Ascending aorta (tissue), 2 donors: Measurements from ENCODE around the gene HSBP1. TPM values are rescaled to one million over a fixed set of nuclear protein-coding genes. Genes with fewer than 3 reads are reported as not detected.

Source experiments
- DNase-seq, 2 donors: peaks; one replicate each; pipeline ENCODE4 v3.0.0-alpha.2; 2019; ENCODE audit warnings: low spot score in 2 of 2
- H3K27ac ChIP-seq, 2 donors: fragments of 200-600 bp; sonication (generic); one replicate each; pipeline ENCODE4 v1.5.1; 2016 to 2017; ENCODE audit warnings: mild to moderate bottlenecking in 1 of 2
- H3K27me3 ChIP-seq: fragments of 200-600 bp; sonication (generic); one replicate; pipeline ENCODE4 v1.5.1; 2017
- H3K36me3 ChIP-seq, 2 donors: fragments of 200-600 bp; sonication (generic); one replicate each; pipeline ENCODE4 v1.5.1; 2016
- H3K4me1 ChIP-seq, 2 donors: fragments of 200-600 bp; sonication (generic); one replicate each; pipeline ENCODE4 v1.5.1; 2016 to 2017; ENCODE audit warnings: mild to moderate bottlenecking in 1 of 2
- H3K4me3 ChIP-seq, 2 donors: fragments of 200-600 bp; sonication (generic); one replicate each; pipeline ENCODE4 v1.5.1; 2016 to 2017; ENCODE audit warnings: mild to moderate bottlenecking in 1 of 2
- H3K9me3 ChIP-seq, 2 donors: fragments of 200-600 bp; sonication (generic); one replicate each; pipeline ENCODE4 v1.5.1; 2016
- intact Hi-C: fragments of 100-400 bp; cut with DNase I; formaldehyde crosslinking; loops from one replicate; pipeline ENCODE4 v1.15.1; 2023
- total RNA-seq: library from RNA; depleted of rRNA; stranded (reverse); fragments of >200 nt; gene quantifications from one replicate; pipeline ENCODE4 v1.1.0, GENCODE V29; 2016
- TF ChIP-seq, protein P1 (sequence below), 3 experiments: fragments of 200-600 bp in 2 of 3; fragments of 450-650 bp in 1 of 3; sonication (generic) in 2 of 3; IDR thresholded peaks; one replicate each; pipeline ENCODE4 v1.5.1; 2016 to 2019; ENCODE audit warnings: antibody characterized with exemption in 3 of 3, mild to moderate bottlenecking in 1 of 3, moderate library complexity in 1 of 3

The HSBP1 gene
- total RNA-seq, 1 donor from 2014 or later: 13.5 TPM

DNA sequence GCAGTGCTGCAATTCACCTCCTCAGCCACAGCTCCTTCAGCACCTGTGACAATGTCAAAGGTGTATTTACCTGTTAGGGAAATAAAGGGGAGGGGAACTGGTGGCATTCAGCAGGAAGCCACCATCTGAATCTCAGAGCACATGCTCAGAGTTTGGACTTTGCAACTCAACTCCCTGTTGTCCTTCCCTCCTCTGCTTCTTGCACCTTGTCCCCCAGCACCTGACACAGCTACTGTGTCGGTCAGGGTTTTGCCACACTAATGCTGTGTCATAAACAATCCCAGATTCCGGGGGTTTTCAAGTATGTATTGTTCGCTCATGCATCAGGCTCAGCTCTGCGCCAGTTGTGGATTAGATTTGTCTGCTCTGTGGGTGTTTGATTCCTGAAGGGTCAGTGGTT, 43.7 kb downstream of the HSBP1 start:
- no peak overlapping the region for H3K27ac ChIP-seq
- H3K4me3 ChIP-seq: no peak overlapping the region
- no peaks in the 10 kb centered on the region for H3K4me1 ChIP-seq
- H3K9me3 ChIP-seq: no peaks in the 10 kb centered on the region
- intact Hi-C loops: no loop called here
- DNase-seq: no peak
- TF ChIP-seq, protein P1, sequence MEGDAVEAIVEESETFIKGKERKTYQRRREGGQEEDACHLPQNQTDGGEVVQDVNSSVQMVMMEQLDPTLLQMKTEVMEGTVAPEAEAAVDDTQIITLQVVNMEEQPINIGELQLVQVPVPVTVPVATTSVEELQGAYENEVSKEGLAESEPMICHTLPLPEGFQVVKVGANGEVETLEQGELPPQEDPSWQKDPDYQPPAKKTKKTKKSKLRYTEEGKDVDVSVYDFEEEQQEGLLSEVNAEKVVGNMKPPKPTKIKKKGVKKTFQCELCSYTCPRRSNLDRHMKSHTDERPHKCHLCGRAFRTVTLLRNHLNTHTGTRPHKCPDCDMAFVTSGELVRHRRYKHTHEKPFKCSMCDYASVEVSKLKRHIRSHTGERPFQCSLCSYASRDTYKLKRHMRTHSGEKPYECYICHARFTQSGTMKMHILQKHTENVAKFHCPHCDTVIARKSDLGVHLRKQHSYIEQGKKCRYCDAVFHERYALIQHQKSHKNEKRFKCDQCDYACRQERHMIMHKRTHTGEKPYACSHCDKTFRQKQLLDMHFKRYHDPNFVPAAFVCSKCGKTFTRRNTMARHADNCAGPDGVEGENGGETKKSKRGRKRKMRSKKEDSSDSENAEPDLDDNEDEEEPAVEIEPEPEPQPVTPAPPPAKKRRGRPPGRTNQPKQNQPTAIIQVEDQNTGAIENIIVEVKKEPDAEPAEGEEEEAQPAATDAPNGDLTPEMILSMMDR (IDR thresholded peaks at IDR 0.05): no peak
- no peaks in the 10 kb centered on the region for H3K36me3 ChIP-seq
- H3K27me3 ChIP-seq: no peaks in the 10 kb centered on the region

DNA sequence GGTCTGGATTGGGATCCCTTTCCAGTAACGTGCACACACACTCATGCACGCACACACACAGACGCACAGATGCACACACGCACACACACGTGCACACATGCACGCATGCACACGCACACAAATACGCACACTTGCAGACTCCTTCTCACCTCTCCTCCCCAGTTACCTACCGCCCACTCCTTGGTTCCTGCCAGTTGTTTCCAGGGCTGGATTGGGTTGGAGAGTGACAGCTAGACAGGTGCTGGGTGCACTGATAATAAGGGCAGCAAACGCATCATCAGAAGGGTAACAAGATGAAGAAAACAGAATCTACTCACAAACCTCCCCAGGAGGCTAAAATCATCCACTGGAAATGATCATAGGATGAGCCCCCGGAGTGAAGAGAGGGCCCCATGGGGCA, 45.0 kb downstream of the HSBP1 start:
- DNase-seq: no peak
- no peaks in the 10 kb centered on the region for H3K9me3 ChIP-seq
- no peak overlapping the region for H3K27ac ChIP-seq
- TF ChIP-seq, protein P1 (IDR thresholded peaks at IDR 0.05): no peak
- no peaks in the 10 kb centered on the region for H3K27me3 ChIP-seq
- H3K4me1 ChIP-seq: no peaks in the 10 kb centered on the region
- intact Hi-C loops: no loop called here
- H3K4me3 ChIP-seq: no peak overlapping the region
- no peaks in the 10 kb centered on the region for H3K36me3 ChIP-seq

DNA sequence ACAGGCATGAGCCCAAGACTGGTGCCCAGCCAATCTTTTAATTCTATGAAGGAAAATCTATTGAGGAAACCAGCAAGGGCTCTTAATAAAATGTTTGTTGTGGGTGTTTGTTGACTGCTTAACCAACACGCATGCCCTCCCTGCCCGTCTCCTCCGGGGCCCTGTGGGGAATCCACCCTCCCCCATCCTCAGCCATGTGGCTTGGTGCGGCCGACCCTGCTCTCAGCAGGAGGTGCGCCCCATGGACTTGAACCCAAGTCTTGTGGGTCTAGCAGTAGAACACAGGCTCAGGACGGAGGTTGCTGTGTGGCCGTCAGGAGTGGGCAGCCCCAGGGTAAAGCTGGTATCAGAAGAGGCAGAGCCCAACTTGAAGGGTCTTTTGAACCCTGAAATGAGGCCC, 46.1 kb downstream of the HSBP1 start:
- H3K27ac ChIP-seq: no peak overlapping the region
- intact Hi-C loops: no loop called here
- TF ChIP-seq, protein P1 (IDR thresholded peaks at IDR 0.05): no peak
- no peaks in the 10 kb centered on the region for H3K27me3 ChIP-seq
- no peaks in the 10 kb centered on the region for H3K9me3 ChIP-seq
- H3K36me3 ChIP-seq: no peaks in the 10 kb centered on the region
- no peak for DNase-seq
- no peak overlapping the region for H3K4me3 ChIP-seq
- no peaks in the 10 kb centered on the region for H3K4me1 ChIP-seq

DNA sequence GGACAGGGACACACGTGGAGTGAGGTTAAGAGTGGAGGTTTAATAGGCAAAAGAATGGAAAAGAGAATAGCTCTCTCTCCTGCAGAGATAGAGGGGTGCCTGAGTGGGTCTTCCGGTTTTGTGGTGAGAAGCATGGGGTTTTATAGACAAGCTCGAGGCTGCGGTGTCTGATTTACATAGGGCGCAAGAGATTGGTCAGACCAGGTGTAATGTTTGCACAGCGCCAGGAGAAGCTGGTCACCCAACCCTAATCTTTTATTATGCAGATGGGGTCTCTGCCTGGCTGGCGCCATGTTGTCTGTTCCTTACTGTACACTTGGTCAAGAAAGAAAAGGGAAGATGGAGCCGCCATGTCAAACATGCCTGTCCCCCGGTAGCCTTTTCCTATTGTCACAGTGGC, 46.6 kb downstream of the HSBP1 start:
- H3K27me3 ChIP-seq: no peaks in the 10 kb centered on the region
- no peaks in the 10 kb centered on the region for H3K36me3 ChIP-seq
- no peaks in the 10 kb centered on the region for H3K9me3 ChIP-seq
- intact Hi-C loops: no loop called here
- TF ChIP-seq, protein P1 (IDR thresholded peaks at IDR 0.05): no peak
- H3K27ac ChIP-seq: no peak overlapping the region
- DNase-seq: no peak
- H3K4me3 ChIP-seq: no peak overlapping the region
- H3K4me1 ChIP-seq: no peaks in the 10 kb centered on the region

DNA sequence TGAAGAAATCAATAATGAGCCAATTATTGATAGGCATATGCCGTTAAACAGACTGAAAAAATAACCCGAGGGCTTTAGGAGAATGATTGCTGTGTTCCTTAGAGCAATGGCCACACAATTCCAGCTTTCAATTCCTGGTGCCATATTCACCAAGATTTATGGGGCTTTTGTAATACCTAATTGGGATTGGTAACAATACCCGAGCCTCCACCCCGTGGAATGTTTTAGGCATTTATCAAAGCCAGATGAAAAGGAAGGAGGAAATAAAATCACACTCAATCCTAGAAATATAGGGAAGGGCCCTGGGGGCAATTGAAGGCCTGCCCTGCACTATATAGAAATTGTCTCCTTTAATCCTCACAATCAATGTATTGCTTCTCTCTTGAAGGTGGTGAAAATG, 49.0 kb downstream of the HSBP1 start:
- intact Hi-C loops: no loop called here
- DNase-seq: no peak
- TF ChIP-seq, protein P1 (IDR thresholded peaks at IDR 0.05): no peak
- Histone ChIP-seq H3K36me3 (no peaks in the 10 kb centered on the region), H3K4me3 (no peak overlapping the region), H3K27me3 (no peaks in the 10 kb centered on the region), H3K27ac (no peak overlapping the region), H3K9me3 (no peaks in the 10 kb centered on the region), H3K4me1 (no peaks in the 10 kb centered on the region)

DNA sequence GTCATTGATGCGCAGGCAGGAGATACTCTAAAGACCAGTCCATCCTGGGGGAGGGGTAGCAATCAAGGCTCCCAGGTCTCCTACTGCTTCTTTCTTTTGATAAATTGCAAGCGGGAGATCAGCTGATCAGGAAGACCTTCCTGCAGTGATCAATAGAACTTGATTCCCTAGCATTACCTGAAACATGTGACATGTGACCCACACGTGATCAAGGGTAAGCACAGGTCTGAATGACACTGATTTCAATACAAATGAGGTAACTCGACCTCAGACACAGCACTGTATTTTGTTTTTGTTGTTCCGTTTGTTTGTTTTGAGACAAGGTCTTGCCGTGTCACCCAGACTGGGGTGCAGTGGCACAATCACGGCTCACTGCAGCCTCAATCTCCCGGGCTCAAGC, 51.5 kb downstream of the HSBP1 start:
- DNase-seq: no peak
- Histone ChIP-seq H3K36me3 (no peaks in the 10 kb centered on the region), H3K4me1 (no peaks in the 10 kb centered on the region), H3K27ac (no peak overlapping the region), H3K4me3 (no peak overlapping the region), H3K9me3 (no peaks in the 10 kb centered on the region), H3K27me3 (no peaks in the 10 kb centered on the region)
- intact Hi-C loops: no loop called here
- TF ChIP-seq, protein P1 (IDR thresholded peaks at IDR 0.05): no peak
